Tibial artery (tissue), 4 donors: ENCODE measurements around the gene FIGLA.

Source experiments
- DNase-seq, 2 donors: peaks; one replicate each; pipeline ENCODE4 v3.0.0-alpha.2; 2019
- H3K27ac ChIP-seq, 2 donors: fragments of 200-600 bp; sonication (generic) in 1 of 2; 1 replicate in 1 of 2; 2 replicates in 1 of 2; pipeline ENCODE4 v1.5.1; 2018 to 2019; ENCODE audit warnings: mild to moderate bottlenecking in 1 of 2
- H3K27me3 ChIP-seq, 2 donors: fragments of 200-600 bp; sonication (generic) in 1 of 2; one replicate each; pipeline versions ENCODE4 v1.5.1 to v1.6.0; 2016 to 2019
- H3K36me3 ChIP-seq, 3 donors: fragments of 200-600 bp; sonication (generic) in 2 of 3; one replicate each; pipeline ENCODE4 v1.5.1; 2016 to 2019; ENCODE audit warnings: mild to moderate bottlenecking in 2 of 3
- H3K4me1 ChIP-seq, 4 donors: fragments of 200-600 bp; sonication (generic) in 2 of 4; 1 replicate in 3 of 4; 2 replicates in 1 of 4; pipeline ENCODE4 v1.5.1; 2016 to 2019
- H3K4me3 ChIP-seq, 2 donors: fragments of 200-600 bp; sonication (generic) in 1 of 2; 1 replicate in 1 of 2; 2 replicates in 1 of 2; pipeline ENCODE4 v1.5.1; 2018 to 2019; ENCODE audit warnings: mild to moderate bottlenecking in 2 of 2
- H3K9me3 ChIP-seq, 3 donors: fragments of 200-600 bp; sonication (generic) in 1 of 3; one replicate each; pipeline ENCODE4 v1.5.1; 2016 to 2019
- intact Hi-C: fragments of 100-400 bp; cut with DNase I; formaldehyde crosslinking; loops from one replicate; pipeline ENCODE4 v1.15.0; 2023; ENCODE audit warnings: low total_unique reads
- TF ChIP-seq, protein P1 (sequence below), 2 experiments: fragments of 200-600 bp in 1 of 2; fragments of 450-650 bp in 1 of 2; IDR thresholded peaks; one replicate each; pipeline ENCODE4 v1.5.1; 2017 to 2019; ENCODE audit warnings: antibody characterized with exemption in 2 of 2, mild to moderate bottlenecking in 1 of 2, moderate library complexity in 1 of 2

The FIGLA gene

DNA sequence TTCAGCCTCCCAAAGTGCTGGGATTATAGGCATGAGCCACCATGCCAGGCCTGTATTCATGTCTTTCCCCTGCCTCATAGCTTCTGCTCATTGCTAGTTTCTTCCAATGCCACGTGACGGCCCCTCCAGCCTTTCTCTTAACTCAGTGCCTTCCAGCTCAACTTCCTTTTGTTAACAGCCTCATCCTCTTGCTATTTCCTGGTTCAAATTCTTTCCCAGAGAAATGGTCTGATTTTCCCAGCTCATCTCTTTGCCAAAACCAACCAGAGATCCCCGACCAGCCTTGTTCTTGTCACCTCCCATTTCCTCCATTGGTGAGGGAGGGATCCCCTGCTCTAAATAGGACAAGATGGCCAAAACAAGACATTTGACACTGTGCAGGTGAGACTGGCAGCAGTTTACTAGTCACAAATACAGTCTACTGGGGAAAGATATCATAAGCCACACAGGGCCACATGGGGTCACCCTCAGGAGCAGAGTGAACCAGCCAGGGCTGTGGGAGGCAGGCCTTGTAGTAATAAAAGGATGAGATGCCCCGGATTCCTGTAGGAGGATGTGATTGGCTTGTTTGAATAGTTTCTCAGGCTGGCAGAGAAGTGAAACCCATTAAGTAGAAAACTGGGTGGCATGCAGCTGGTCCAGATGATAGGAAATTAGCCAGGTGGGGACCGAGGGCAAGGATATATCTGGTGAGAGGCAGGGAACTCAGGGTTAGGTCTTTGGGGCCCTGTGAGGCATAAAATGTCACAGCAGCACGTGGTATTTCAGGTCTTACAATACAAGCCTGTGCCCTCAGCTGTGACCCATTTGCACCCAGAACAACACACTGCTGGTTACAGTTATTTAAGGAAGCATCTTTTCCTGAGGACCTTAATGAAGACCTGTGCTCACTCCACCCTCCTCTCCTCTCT lies 38.7 kb upstream of the FIGLA start:
- H3K4me3 ChIP-seq: no peak overlapping the region
- no peaks in the 10 kb centered on the region for H3K36me3 ChIP-seq
- H3K27me3 ChIP-seq: no peaks in the 10 kb centered on the region
- TF ChIP-seq, protein P1, sequence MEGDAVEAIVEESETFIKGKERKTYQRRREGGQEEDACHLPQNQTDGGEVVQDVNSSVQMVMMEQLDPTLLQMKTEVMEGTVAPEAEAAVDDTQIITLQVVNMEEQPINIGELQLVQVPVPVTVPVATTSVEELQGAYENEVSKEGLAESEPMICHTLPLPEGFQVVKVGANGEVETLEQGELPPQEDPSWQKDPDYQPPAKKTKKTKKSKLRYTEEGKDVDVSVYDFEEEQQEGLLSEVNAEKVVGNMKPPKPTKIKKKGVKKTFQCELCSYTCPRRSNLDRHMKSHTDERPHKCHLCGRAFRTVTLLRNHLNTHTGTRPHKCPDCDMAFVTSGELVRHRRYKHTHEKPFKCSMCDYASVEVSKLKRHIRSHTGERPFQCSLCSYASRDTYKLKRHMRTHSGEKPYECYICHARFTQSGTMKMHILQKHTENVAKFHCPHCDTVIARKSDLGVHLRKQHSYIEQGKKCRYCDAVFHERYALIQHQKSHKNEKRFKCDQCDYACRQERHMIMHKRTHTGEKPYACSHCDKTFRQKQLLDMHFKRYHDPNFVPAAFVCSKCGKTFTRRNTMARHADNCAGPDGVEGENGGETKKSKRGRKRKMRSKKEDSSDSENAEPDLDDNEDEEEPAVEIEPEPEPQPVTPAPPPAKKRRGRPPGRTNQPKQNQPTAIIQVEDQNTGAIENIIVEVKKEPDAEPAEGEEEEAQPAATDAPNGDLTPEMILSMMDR (IDR thresholded peaks at IDR 0.05): no peak
- H3K4me1 ChIP-seq: peaks cover 0 to 11% (median 2%) of the 10 kb centered on the region in 4 donors
- no peaks in the 10 kb centered on the region for H3K9me3 ChIP-seq
- no peak overlapping the region for H3K27ac ChIP-seq
- intact Hi-C loops: no loop called here
- DNase-seq: peak in 1 of 2 donors; percentile 57

DNA sequence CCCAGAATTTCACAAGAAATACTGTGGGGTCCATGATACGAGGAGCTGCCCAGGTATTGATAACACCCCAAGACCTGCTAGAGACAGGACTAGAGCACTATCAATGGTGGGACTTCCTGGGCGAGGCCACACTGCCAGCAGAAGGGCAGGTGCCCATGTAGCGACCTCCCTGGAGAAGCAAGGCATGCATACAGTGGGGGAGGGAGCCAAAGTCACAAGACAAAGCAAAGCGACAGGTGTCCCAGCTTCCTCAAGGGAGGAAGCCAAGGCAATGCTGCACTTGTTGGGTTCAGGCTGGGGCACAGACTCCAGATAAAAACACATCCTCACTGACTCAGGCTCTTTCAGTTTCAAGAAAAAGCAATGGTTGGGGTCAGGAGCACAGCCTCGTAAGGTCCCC lies 37.7 kb upstream of the FIGLA start:
- DNase-seq: no peak
- Histone ChIP-seq H3K27me3 (no peaks in the 10 kb centered on the region), H3K36me3 (no peaks in the 10 kb centered on the region), H3K4me1 (peaks cover 0 to 11% (median 2%) of the 10 kb centered on the region in 4 donors), H3K27ac (no peak overlapping the region), H3K4me3 (no peak overlapping the region), H3K9me3 (no peaks in the 10 kb centered on the region)
- TF ChIP-seq, protein P1 (IDR thresholded peaks at IDR 0.05): no peak
- intact Hi-C loops: no loop called here

DNA sequence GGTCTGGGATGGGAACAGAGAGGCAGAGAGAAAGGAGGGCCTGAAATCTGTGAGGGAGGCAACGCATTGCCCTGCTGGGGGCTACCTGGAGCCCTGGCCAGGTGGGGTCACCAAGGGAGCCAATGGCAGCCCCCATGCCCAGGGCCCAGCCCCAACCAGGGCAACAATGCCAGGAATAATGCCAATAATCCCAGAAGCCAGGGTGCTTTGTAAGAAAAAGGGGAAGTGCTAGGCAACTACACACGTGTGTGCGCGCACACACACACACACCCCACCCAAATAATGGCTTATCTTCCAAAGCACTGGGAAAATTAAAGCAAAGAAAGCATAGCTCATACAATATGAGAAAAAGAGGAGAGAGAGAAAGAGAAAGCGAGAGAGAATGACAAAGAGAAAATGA lies 36.9 kb upstream of the FIGLA start:
- no peak for DNase-seq
- intact Hi-C loops: no loop called here
- H3K27me3 ChIP-seq: no peaks in the 10 kb centered on the region
- H3K4me3 ChIP-seq: no peak overlapping the region
- TF ChIP-seq, protein P1 (IDR thresholded peaks at IDR 0.05): no peak
- peaks cover 0 to 11% (median 2%) of the 10 kb centered on the region in 4 donors for H3K4me1 ChIP-seq
- H3K9me3 ChIP-seq: no peaks in the 10 kb centered on the region
- H3K36me3 ChIP-seq: no peaks in the 10 kb centered on the region
- no peak overlapping the region for H3K27ac ChIP-seq

DNA sequence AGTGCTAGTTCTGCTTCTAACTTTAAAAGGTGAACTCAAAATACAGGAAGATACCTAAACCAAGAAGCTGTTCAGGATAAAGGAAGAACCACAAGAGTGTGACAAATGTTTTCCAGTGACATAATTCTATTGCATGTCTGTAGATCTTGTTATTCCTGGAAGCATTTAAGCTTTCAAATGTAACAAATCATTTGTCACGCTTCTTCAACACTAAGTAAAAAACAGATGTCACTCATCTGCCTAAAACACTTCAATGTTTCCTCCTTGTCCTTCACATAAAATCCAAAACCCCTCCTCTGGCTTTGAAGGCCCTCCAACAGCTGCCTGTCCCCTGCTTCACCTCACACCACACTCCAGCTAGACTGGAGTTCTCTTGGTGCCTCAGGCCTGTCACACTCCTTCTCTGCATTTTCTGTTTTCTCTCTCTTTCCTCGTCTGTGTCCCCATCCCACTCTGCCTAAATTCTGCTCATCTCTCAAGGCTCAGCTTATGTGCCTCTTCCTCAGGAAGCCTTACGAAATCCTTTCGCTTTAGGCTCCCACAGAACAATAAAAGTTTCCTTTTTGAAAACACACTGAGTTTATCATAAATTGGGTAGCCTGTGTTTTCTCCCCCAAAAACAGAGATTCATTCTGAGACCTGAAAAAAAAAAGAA lies 36.4 kb upstream of the FIGLA start:
- Histone ChIP-seq H3K9me3 (no peaks in the 10 kb centered on the region), H3K36me3 (no peaks in the 10 kb centered on the region), H3K27ac (no peak overlapping the region), H3K4me3 (no peak overlapping the region), H3K27me3 (no peaks in the 10 kb centered on the region), H3K4me1 (peaks cover 0 to 11% (median 2%) of the 10 kb centered on the region in 4 donors)
- intact Hi-C loops: no loop called here
- TF ChIP-seq, protein P1 (IDR thresholded peaks at IDR 0.05): no peak
- DNase-seq: no peak

DNA sequence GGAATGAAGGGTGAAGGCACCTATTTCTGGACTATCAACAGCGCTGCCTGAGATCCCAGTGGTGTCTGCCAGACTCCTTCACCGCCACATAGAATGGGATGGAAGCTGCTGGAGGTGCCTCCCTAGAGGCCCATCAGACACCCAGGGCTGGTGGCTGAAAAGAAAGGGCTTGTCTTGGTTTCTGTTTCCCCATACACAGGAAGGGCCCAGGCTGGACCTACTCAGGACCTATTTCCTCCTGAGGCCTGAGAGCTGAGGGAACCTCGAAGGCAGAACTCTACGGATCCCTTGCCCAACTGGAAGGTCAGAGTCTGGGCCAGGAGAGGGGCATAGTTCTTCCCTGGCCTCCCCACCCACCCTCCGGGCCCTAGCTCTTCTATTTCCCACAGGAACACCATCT lies 32.8 kb upstream of the FIGLA start:
- Histone ChIP-seq H3K9me3 (no peaks in the 10 kb centered on the region), H3K4me3 (no peak overlapping the region), H3K27me3 (peaks cover 0 to 18% of the 10 kb centered on the region in 2 donors), H3K36me3 (no peaks in the 10 kb centered on the region), H3K4me1 (no peaks in the 10 kb centered on the region), H3K27ac (no peak overlapping the region)
- DNase-seq: no peak
- TF ChIP-seq, protein P1 (IDR thresholded peaks at IDR 0.05): no peak
- intact Hi-C loops: no loop called here
